Measurements from ENCODE around the gene AHNAK2.

The AHNAK2 gene

GRCh38 chr14:104973385-104974145, 4.6 kb downstream of the AHNAK2 start:
- DNase-seq (ENCODE audit: low read depth in 2 of 3, low spot score in 1 of 3) = no peak

DNA sequence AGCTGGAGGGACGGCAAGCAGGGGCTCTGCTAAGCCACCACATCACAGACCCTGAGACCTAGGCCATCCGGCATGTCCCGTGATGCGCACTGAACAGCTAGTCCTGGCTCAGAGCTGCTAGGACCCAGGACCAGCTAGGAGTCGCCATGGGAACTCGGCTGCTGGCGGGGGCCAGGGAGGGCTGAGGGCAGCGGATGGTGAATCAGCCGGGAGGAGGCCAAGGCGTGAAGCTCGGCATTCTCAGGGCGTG, 5.1 kb downstream of the AHNAK2 start:
- no peak for DNase-seq (ENCODE audit: low read depth in 2 of 3, low spot score in 1 of 3)

DNA sequence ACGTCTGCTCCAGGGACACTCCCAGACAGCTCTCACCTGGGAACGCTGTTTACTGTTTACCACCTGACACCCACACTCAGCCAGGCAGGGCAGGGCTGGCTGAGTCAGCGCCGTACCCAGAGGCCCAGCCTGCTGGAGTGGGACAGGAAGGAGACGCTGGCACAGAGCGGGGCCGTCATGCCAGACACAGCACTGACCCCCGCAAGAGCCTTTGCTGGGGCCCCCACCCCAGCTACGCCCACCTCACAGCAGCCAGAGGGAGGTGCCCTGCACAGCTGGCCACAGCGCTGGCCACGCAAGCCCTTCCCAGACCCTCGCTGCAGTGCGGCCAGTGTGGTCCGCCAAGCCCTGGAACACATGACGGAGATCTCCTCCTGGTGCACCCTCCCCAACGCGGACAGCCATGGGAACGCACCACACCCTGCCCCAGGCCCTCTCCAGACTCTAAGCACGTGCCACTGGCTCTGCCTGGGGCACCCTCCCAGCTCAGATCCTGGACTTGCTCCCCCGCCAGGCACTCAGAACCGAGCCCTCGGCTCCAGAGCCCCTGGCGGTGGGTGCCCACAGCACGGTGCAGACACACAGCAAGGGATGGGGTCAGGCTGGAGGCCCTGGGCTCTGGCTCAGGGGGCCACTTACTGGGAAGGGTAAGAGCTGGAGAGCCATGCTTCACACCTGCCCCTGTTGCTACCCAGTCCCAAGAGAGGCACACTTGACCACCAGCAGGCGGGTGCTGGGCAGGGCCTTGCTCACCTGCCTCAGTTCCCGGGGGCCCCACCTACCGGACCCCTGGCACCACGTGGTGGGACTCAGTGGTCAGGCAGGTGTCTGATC, 5.7 kb downstream of the AHNAK2 start:
- no peak for DNase-seq (ENCODE audit: low read depth in 2 of 3, low spot score in 1 of 3)

DNA sequence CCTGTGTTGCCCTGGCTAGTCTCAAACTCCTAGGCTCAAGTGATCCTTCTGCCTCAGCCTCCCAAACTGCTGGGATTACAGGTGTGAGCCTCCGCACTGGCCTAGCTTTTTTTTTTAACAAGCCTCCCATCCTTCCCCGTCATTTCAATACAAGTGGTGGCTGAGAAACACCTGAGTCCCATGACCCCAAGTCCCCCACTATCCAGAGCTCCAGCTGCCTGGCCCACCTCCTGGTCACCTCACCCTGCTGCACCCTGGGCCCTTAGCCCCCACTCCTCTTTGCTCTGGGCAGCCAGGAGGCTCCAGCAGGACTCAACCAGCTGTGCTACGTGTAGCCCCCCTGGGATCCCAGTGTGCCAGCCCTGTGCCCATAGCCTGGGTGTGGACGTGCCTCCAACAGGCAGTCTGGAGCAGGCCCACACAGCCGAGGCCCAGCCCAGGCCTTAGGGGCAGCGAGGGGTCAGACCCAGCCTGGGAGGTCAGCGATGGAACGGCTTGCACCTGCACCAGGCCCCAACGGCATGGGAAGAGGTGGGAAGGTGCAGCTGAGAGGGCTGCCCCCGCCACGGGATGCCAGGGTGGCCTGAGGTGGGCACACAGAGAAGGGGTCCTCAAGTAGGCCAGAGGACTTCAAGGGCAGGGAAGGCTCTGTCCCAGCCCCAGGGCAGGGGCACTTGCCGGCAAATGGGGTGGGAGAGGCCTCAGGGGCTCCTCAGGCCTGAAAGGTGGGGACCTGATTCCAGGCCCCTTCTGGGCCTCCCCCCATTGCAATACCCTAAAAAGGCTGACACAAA, 6.5 kb downstream of the AHNAK2 start:
- no peak for DNase-seq (ENCODE audit: low read depth in 2 of 3, low spot score in 1 of 3)

- DNase-seq (ENCODE audit: low read depth in 2 of 3, low spot score in 1 of 3) = no peak
These were observed 7.7 kb downstream of the AHNAK2 start for GRCh38 chr14:104970231-104971068.

DNA sequence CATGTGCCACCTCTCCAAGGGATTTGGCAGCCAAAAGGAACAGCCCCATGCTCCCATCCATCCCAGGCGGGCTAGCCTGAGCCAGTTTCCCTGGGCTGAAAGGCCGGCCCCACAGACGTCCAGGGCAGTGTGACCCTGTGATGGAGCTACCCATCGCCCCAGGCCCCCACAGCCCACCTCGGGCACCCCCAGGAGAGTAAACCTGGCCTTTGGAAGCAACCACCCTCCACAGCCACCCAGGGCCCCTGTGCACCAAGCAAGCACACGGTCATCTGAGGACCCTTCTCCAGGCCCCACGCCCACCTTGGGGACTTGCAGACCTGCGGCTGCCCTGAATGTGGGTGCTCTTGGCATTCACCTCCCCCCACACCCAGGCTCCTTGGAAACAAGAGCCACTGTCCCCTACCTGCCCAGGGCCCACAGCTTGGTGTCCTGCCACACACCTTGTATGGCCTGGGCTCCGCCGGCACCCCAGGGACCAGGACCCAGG, 8.4 kb downstream of the AHNAK2 start:
- DNase-seq (ENCODE audit: low read depth in 2 of 3, low spot score in 1 of 3) = no peak

GRCh38 chr14:104968541-104969401, 9.4 kb downstream of the AHNAK2 start:
- DNase-seq (ENCODE audit: low read depth in 2 of 3, low spot score in 1 of 3) = no peak

- no peak for DNase-seq (ENCODE audit: low read depth in 2 of 3, low spot score in 1 of 3)
These were observed 10.0 kb downstream of the AHNAK2 start for GRCh38 chr14:104968153-104968527.

DNA sequence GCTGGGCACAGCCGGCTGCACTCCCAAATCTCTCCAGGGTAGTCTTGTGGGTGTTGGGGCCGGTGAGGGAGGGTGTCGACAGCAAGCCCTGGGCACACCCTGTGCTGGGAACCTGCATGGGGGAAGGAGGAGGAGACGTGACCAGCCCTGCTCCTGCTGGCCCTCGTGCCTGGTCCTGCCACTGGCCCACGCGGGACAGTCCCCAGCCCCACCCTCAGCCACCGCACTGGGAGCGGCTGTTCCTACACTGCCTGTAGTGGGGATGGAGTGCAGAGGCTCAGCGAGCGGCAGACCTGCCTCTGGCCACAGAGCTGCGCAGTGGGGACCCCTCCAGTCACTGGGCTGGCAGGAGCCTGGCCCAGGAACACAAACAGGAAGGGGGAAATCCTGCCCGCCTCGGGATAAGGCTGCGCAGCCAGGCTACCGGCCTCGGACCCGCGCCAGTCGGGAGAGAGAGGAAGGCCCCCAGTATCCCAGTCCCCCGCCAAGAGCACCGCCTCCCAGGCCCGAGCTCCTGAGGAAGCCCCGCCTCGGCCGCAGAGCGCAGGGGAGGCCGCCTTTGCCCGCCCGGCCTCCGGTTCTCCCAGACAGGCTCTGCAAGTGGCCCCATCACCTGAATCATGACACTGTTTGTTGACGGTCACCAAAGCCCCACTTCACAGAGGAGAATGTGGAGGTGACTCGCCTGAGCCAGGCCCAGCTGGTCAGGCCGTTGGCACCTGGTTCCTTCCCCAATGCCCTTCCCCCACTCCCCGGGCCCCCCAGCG, 10.6 kb downstream of the AHNAK2 start:
- DNase-seq (ENCODE audit: low read depth in 2 of 3, low spot score in 1 of 3) = no peak

DNA sequence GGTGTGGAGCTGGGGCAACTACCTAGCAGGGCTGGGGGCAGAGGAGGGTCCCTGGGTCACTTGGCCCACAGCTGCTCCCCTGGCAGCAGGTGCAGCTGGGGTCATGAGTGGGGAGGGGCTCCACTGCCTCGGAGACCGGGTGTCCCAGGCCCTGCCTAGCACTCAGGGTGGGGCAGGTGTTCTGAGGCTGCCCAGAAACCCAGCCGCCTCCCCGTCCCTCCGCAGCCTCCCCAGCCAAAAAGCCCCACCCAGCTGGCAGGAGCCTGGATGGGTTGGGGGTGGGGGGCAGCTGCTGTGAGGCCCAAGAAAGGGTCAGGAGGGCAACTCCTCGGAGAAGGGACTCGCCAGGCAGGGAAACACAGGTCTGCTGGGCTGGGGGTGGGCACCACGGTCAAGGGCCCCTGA, 11.2 kb downstream of the AHNAK2 start:
- no peak for DNase-seq (ENCODE audit: low read depth in 2 of 3, low spot score in 1 of 3)

DNA sequence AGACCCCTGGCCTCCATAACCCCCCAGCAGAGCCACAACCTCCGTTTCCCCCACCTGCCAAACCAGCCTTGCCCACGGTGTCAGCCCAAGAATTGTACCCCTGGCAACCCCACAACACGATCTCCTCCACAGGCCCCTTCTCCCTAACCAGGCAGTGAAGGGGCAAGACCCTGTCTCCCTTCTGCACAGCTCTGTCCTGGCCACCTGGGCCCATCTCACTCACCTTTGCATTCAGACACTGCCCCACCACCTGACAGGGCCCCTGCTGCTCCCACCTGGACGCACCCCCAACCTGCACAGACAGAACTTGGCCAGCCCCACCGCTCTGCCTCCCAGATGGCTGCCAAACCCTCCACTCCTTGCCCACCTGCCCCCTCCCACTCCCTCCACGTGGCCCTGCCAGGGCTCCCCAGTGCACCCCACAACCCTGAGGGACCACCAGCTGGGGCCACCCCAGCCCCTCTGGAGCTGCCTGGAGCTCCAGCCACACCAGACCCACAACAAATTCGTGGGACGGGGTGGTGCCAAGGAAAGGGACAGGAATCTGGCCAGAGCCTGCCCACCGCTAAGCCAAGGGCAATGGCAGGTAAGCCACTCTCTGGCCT, 11.8 kb downstream of the AHNAK2 start:
- no peak for DNase-seq (ENCODE audit: low read depth in 2 of 3, low spot score in 1 of 3)

- no peak for DNase-seq (ENCODE audit: low read depth in 2 of 3, low spot score in 1 of 3)
These were observed 12.5 kb downstream of the AHNAK2 start for GRCh38 chr14:104965561-104966231.

DNA sequence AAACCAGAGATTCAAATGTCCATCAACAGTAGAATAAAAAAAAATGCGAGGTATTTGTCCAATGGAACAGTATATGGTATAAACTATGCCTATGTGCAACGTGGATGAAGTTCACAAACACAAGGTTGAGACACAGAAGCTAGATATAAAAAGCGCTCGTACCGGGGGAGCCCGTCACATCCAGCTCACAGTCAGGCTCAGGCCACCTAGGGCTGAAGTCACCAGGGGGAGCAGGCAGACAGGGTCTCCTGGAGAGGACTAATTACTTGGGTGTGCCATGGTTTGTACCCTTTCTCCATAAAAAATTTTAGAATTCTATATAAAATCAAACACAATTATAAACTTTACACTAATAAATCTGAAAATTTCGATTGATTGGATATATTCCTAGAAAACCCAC, 13.6 kb downstream of the AHNAK2 start:
- DNase-seq (ENCODE audit: low read depth in 2 of 3, low spot score in 1 of 3) = no peak

DNA sequence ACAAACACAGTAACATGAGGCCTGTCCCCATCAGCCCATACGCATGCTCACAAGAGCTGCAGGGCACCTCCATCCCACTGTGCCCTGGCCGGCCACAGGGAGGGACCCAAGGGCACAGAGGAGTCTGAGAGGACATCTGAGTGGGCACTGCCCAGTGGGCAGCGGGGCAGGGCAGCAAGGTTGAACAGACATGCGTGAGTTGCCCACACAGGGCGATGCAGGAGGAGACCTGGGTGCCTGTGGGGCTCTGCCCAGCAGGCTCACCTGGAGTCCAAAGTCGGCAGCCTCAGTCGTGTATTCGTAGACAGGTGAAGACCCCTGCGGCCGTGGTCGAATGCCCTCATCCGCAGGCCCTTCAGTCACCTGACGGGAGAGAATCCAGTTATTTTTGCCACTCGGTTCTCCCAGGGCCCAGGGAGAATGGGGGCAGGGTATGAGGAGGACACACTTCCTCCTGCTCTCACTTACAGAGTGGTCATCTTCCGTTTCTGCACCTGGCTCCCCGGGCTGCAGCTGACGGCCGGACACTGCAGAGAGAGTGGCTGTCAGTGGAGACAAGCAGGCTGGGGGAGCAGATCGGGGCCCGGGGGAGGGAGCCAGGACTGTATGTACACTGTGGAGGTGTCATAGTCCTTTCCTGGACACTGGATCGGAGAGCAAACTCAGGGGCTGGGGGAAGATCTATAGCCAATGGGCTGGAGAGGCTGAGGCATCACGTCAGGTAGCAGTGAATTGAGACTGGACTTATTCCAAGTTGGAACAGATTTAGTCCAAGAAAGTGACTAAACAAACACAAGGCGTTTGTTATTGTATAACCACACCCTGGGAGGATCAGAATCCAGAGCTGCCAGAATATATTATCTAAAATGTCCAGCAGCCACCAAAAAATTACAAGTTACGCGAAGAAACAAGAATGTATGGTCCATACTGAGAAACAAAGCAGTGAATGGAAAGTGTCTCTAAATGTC, 20.7 kb downstream of the AHNAK2 start:
- DNase-seq (ENCODE audit: low read depth in 2 of 3, low spot score in 1 of 3) = no peak

- no peak for DNase-seq (ENCODE audit: low read depth in 2 of 3, low spot score in 1 of 3)
These were observed 21.8 kb downstream of the AHNAK2 start for GRCh38 chr14:104956290-104956890.

DNA sequence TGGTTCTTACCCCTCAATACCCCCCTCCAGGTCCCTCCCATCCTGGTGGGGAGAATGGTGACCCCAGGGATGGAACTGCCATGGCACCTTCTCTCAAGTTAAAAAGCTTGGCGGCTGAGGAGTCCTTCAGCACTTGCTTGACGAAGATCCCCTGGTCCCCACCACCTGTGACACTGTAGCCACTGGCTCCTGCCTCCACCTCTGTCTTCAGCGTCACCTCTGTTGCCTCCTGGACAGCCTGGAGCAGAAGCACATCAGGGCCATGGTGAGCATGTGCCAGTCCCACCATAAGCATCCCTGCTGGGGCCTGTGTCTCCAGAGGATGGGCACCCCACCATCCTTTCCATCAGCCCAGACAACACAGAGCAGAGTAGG, 22.8 kb downstream of the AHNAK2 start:
- no peak for DNase-seq (ENCODE audit: low read depth in 2 of 3, low spot score in 1 of 3)
